Panc1 (cell line): ENCODE results near the gene HDAC1. TPM values are rescaled to one million over a fixed set of nuclear protein-coding genes. Genes with fewer than 3 reads are reported as not detected.

Source experiments
- ATAC-seq: fragments of 200-7000 bp; cut with Tn5 transposase; 2 replicates; pipeline ENCODE4 v1.9.1; 2020; ENCODE audit warnings: mild to moderate bottlenecking, moderate library complexity
- BruUV-seq: library from RNA; stranded (reverse); fragments of 400-500 nt; replicated peaks from 2 replicates; lab custom pipeline; 2021; lab: Mats Ljungman, UMichigan
- CTCF ChIA-PET: fragments of 300-600 bp; sonication (Branson Sonifier 250); formaldehyde crosslinking; loops from one replicate; lab custom pipeline; 2022; ENCODE audit warnings: antibody characterized with exemption; lab: Charles Lee
- POLR2A ChIA-PET: fragments of 300-600 bp; sonication (Branson Sonifier 250); formaldehyde crosslinking; loops from one replicate; lab custom pipeline; 2022; ENCODE audit warnings: antibody characterized with exemption; lab: Charles Lee
- DNase-seq: peaks from one replicate; pipeline ENCODE4 v3.0.0-alpha.2; 2010; ENCODE audit warnings: low read depth, low spot score
- H3K27ac ChIP-seq: 2 replicates; pipeline ENCODE4 v1.5.1; 2011; ENCODE audit warnings: mild to moderate bottlenecking, low read length, inconsistent platforms
- H3K27me3 ChIP-seq: fragments of 200-500 bp; sonication (Bioruptor generic); 2 replicates; pipeline ENCODE4 v1.6.0; 2014; ENCODE audit warnings: low read length, inconsistent platforms; ENCODE audit not compliant: control insufficient read depth, insufficient read depth
- H3K36me3 ChIP-seq: fragments of 200-500 bp; sonication (Bioruptor generic); 2 replicates; pipeline ENCODE4 v1.5.1; 2014; ENCODE audit warnings: inconsistent platforms, mild to moderate bottlenecking, low read length, moderate library complexity; ENCODE audit not compliant: control insufficient read depth, insufficient read depth
- H3K4me1 ChIP-seq: 2 replicates; pipeline ENCODE4 v1.5.1; 2011; ENCODE audit warnings: inconsistent platforms, mild to moderate bottlenecking, low read length, moderate library complexity; ENCODE audit not compliant: control insufficient read depth, insufficient read depth
- H3K4me3 ChIP-seq, 2 experiments: 2 replicates each; pipeline ENCODE4 v1.5.1; 2011 to 2012; ENCODE audit warnings: low read depth in 2 of 2, low read length in 2 of 2, mild to moderate bottlenecking in 2 of 2, inconsistent platforms in 1 of 2, moderate library complexity in 1 of 2
- H3K9me3 ChIP-seq: fragments of 200-500 bp; sonication (Bioruptor generic); 2 replicates; pipeline ENCODE4 v1.5.1; 2014; ENCODE audit warnings: low read depth, mild to moderate bottlenecking, inconsistent platforms, low read length, moderate library complexity; ENCODE audit not compliant: control insufficient read depth, insufficient read depth
- CTCF ChIP-seq: fragments of 450-650 bp; IDR thresholded peaks from 2 replicates; pipeline ENCODE4 v1.5.1; 2017; ENCODE audit warnings: mild to moderate bottlenecking
- POLR2AphosphoS5 ChIP-seq: IDR thresholded peaks from 2 replicates; pipeline ENCODE4 v1.6.1; 2012; ENCODE audit warnings: mild to moderate bottlenecking, low read depth, low read length, moderate library complexity
- SIN3A ChIP-seq: IDR thresholded peaks from 2 replicates; pipeline ENCODE4 v1.6.1; 2012; ENCODE audit warnings: low read depth, mild to moderate bottlenecking, low read length, moderate library complexity, borderline replicate concordance; ENCODE audit not compliant: insufficient read depth
- TCF7L2 ChIP-seq: IDR thresholded peaks from 2 replicates; pipeline ENCODE4 v1.6.1; 2011; ENCODE audit warnings: mild to moderate bottlenecking, low read depth, low read length, inconsistent platforms
- in situ Hi-C: cut with HindIII; loops from 2 replicates; pipeline ENCODE4 v1.10.0; 2016; ENCODE audit warnings: low sequenced_read_pairs, low pct_unique_long_range_greater_than_20kb
- intact Hi-C: fragments of 100-400 bp; cut with micrococcal nuclease; formaldehyde crosslinking; loops from one replicate; pipeline ENCODE4 v1.10.0; 2022; ENCODE audit not compliant: unreplicated experiment
- total RNA-seq: library from RNA; stranded (reverse); gene quantifications from one replicate; pipeline ENCODE4 v1.2.1, GENCODE V29; 2021; ENCODE audit not compliant: unreplicated experiment
- TF ChIP-seq, protein P1 (sequence below), 2 experiments: IDR thresholded peaks; 2 replicates each; pipeline ENCODE4 v1.6.1; 2011 to 2012; ENCODE audit warnings: low read depth in 2 of 2, control low read depth in 1 of 2, low read length in 1 of 2, mild to moderate bottlenecking in 1 of 2, moderate library complexity in 1 of 2; ENCODE audit not compliant: insufficient read depth in 1 of 2

The HDAC1 gene
- total RNA-seq, 1 experiment from 2014 or later, result 256 TPM

GRCh38 chr1:32361308-32361673, 69.4 kb downstream of the HDAC1 start:
- BruUV-seq, result no TSS peak
- DNase-seq (no peak), ATAC-seq (no peak)
- no peaks in the 10 kb centered on the region for H3K27me3 ChIP-seq
- H3K9me3 ChIP-seq, result no peaks in the 10 kb centered on the region
- ChIA-PET POLR2A (interaction anchor here (0.5 kb wide), 1 partner anchor 25 kb away, joined by 3 read pairs; no protein-coding TSS in a partner anchor), CTCF (no interaction called here)
- TF ChIP-seq CTCF (no peak), POLR2AphosphoS5 (no peak), TCF7L2 (no peak), SIN3A (no peak)
- TF ChIP-seq, protein P1, sequence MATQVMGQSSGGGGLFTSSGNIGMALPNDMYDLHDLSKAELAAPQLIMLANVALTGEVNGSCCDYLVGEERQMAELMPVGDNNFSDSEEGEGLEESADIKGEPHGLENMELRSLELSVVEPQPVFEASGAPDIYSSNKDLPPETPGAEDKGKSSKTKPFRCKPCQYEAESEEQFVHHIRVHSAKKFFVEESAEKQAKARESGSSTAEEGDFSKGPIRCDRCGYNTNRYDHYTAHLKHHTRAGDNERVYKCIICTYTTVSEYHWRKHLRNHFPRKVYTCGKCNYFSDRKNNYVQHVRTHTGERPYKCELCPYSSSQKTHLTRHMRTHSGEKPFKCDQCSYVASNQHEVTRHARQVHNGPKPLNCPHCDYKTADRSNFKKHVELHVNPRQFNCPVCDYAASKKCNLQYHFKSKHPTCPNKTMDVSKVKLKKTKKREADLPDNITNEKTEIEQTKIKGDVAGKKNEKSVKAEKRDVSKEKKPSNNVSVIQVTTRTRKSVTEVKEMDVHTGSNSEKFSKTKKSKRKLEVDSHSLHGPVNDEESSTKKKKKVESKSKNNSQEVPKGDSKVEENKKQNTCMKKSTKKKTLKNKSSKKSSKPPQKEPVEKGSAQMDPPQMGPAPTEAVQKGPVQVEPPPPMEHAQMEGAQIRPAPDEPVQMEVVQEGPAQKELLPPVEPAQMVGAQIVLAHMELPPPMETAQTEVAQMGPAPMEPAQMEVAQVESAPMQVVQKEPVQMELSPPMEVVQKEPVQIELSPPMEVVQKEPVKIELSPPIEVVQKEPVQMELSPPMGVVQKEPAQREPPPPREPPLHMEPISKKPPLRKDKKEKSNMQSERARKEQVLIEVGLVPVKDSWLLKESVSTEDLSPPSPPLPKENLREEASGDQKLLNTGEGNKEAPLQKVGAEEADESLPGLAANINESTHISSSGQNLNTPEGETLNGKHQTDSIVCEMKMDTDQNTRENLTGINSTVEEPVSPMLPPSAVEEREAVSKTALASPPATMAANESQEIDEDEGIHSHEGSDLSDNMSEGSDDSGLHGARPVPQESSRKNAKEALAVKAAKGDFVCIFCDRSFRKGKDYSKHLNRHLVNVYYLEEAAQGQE (IDR thresholded peaks at IDR 0.05; ENCODE audit: insufficient read depth in 1 of 2, low read depth in 2 of 2, low read length in 1 of 2), result no peak
- no peaks in the 10 kb centered on the region for H3K4me1 ChIP-seq
- in situ Hi-C loops (no loop called here), intact Hi-C loops (no loop called here)
- H3K36me3 ChIP-seq, result no peaks in the 10 kb centered on the region
- no peak overlapping the region for H3K4me3 ChIP-seq
- H3K27ac ChIP-seq, result no peak overlapping the region

- ChIA-PET POLR2A (no interaction called here), CTCF (no interaction called here)
- DNase-seq, result no peak
- Histone ChIP-seq H3K36me3 (no peaks in the 10 kb centered on the region), H3K4me1 (no peaks in the 10 kb centered on the region), H3K9me3 (no peaks in the 10 kb centered on the region), H3K27me3 (no peaks in the 10 kb centered on the region), H3K27ac (no peak overlapping the region), H3K4me3 (no peak overlapping the region)
- intact Hi-C loops (no loop called here), in situ Hi-C loops (no loop called here)
- ATAC-seq, result no peak
- BruUV-seq, result no TSS peak
- TF ChIP-seq TCF7L2, result no peak
- TF ChIP-seq SIN3A, result no peak
Observed at GRCh38 chr1:32361674-32362473, 70.0 kb downstream of the HDAC1 start.
